Bone marrow (tissue), 2 donors: ENCODE data around the gene CHML.

ENCODE experiments used
- DNase-seq, 2 donors: peaks; one replicate each; lab custom pipeline; 2025; lab: John Stamatoyannopoulos, UW

The CHML gene

DNA sequence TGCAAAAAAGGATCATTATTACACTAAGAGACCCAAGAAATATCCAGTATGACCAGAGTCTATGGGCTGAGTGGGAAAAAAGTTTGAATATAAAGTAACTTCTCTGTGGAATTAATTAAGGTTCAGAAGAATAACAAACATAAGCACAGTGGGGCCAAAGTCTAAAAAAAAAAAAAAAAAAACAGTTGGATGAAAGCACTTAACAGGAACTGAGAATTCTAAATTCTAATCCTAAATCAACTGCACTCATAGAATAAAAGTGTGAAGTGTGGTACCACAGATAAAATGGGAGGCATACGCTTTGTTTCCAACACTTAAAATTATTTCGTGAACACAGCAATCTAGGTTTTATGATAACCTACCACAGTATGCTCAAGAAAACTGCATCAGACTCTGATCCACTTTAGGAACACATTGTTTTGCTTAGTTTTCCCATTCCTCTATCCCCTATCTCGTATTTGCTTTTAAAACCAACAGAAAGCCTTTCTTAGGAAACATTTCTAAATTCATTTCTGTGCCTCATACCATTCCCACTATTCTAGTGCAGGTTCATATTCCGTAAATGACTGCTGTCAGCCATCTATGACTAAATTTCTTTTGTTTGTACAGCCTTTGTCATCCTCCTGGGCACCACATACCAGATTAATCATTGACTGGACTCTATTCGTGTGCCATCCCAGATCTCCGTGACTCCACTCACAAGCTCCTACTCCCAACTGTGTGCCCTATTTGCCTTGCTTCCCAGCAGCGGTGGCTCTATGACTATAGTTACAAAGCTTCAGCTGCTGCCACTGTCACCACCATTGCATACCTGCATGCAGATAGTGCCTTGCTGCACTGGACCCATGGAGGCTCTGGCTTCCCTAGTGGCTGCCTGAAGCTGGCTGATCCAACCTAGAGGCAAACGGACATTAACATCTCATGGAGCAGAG is 24.9 kb downstream of the CHML start:
- DNase-seq: no peak

DNA sequence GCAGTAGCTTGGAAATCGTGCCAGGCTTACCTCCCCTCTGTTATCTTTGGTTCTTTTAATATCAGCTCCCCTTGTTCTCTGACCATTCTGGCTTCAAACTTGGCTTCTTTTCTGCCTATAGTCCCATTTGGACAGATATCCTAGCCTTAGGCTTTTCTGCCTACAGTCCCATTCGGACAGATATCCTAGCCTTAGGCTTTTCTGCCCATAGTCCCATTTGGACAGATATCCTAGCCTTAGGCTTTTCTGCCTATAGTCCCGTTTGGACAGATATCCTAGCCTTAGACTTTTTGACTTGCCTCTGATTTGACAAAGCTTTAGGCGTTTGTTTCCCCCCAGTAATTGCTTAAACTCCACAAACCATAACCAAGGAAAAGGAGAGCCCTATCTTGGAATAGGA is 25.6 kb downstream of the CHML start:
- no peak for DNase-seq

DNA sequence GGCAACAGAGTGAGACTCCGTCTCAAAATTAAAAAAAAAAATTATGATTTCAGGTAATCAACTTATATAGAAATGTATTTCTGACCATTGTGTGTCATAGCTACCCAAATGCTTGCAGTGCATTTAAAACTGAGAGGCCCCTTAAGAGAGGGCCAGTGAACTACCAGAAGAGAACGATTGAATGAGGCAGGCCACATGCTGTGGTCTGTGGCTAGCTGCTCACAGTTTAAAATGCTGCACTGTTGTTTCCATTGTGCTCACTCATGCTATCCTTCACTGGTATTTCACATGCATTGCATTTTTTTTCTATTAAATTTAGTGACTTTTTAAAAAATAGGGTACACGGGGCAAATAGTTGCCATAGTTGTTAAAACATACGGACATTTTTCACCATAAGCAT is 26.0 kb downstream of the CHML start:
- no peak for DNase-seq

DNA sequence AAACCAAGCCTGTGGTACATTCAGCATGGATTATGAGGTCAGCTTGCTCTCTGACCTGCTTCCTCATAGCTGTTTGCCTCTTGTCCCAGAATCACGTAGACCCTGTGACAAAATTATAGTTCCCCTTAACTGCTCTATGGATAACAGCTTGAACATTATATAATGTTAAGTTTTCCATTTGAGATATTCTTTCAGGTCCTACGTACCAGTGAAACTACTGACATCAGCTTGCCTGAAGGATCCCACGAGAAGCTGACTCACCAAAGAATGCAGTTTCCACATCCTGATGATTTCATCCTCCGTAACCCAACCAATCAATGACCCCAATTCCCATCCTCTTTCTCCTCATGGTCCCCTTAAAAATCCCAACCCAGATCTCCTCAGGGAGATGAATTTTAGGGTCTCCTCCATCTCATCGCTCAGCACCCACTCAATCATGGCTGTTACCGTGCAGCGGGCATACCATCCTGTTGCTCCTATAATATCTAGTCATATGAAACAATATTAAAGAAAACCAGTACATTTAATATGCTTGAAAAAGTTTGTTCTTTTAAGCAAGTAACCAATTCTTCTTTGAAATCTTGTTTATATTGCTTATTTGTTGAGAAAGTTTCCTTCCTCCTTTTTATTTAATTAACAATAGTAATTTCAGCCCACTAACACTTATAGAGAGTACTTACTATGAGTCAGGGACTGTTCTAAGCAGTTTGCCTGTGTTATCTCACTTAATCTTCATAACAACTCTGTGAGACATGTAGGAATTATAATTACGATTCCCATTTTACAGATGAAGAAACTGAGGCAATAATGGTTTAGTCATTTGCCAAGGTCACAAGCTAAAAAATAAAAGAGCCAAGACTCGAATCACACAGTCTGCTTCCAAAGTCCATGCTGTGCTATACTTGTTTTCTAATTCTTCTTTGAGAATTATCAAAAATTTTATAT is 27.4 kb downstream of the CHML start:
- peak in 1 of 2 donors; percentile 9 for DNase-seq

DNA sequence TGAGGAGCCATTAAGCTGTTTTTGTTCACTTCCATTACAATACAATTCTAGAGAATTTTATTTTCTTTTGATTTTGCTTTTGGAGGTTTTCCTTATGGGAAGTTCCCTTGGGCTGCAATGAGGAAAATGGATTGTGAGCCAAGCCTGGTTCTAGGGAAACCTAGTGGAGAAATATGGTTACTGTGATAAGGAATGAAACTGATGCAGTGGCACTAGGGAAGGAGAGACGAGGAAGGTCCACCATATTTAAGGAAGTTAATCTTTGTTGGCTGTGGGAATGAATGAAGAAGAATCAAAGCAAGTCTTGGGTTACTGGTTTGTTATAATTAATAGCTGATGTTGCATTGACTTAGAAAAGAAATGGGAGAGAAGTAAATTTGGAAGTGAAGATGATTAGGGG is 28.4 kb downstream of the CHML start:
- no peak for DNase-seq

DNA sequence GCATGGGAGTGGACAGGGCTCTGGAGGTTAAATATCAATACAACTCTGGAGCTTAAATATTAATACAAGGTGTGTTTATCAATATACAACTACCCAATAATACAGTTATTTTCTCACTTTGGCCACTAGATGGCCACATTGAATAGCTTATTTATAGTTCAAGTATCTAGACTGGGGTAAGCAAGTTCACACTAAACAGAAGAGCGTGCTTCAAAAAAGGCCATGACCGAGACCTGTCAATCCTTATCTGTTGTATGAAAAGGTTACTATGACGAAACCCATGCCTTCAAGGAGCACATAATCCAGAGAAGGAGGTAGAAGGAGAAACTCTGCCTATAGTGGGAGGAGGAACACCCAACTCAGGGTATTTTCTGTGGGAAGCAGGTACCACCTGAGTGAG is 29.1 kb downstream of the CHML start:
- DNase-seq: peak in 1 of 2 donors; percentile 32

DNA sequence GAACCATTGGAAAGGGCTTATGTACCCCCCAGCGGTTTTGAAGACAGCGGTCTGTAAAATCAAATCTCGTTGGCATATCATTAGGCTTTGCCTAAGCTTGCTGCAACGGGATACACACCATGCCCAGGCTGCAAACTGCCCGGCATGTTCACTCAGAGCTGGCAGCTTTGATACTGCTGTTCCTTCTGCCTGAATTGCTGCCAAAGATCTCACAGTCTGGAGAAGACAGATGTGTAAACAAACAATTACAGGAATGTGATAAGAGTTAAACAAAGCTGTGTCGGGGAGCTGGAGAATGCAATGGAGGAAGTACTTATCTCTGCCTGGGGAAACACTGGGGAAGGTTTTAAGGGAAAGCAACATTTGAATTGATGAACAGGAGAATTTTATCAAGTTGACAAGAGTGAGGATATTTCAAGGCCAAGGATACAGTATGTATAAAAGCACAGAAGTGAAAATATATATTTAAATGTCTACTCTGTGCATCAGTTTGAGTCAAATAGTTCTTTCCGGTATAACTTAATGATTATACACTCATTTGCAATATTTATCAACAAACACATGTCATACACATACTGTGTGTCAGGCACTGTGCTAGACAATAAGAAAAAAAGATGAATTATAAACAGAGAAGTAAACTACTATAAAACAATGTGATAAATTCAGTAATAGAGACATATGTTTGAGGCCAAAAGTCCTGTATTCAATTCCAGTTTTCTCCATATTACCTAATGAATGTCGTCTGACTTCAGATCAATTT is 29.9 kb downstream of the CHML start:
- DNase-seq: no peak

DNA sequence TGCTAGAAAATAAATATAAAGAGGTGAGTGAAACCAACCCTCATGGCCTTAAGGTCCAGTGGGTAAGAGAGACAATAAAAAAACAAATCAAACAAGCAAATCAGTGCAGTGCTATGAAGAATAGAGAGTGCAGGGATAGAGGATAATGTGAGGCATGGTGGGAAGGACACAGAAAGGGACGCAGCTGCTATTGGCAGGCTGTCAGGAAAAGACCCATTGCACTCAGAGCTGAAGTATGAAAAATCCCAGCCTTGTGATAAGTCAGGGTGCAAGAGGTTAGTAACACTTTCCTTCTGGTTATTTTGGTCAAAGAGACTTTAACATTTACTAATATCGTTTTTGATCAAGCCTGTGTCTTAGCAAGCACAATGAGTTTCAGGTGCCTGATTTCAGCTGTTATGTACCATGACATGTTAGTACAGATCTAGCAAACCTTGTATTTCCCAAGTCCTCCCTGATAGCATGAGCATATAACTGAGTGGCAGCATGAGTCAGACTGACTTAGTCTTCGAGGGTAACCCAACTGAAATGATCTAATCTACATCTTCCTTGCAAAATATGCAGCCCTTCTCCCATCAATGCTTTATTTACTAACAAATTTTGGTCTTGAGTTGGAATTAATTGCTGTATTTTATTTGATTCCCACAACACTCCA is 31.7 kb downstream of the CHML start:
- no peak for DNase-seq

DNA sequence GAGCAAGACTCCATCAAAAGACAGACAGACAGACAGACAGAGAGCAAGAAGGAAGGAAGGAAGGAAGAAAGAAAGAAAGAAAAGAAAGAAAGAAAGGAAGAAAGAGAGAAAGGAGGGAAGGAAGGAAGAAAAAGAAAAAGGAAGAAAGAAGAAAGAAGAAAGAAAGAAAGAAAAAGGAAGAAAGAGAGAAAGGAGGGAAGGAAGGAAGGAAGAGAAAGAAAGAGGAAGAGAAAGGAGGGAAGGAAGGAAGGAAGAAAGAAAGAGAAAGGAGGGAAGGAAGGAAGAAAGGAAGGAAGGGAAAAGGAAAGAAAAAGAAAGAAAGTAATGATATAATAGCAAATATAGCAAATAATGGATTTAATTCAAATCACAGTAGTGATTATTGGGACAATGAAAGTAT is 32.7 kb downstream of the CHML start:
- no peak for DNase-seq

DNA sequence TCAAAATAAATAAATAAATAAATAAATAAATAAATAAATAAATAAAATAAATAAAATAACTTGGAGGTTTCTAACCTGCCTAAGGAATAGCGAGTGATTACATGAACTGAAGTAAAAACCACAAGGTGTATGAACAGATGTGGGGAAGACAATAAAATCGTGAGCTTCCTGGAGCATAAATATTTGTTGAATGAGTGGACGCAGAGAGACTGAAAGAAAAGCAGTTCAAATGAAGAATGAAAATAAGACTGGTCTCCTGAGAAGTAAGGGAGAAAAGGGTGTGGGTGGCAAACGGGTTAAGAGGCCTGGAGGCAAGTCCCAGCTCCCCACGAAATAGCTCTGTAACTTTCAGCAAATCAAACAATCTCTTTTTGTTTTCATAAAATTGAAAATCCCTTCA is 33.6 kb downstream of the CHML start:
- no peak for DNase-seq

DNA sequence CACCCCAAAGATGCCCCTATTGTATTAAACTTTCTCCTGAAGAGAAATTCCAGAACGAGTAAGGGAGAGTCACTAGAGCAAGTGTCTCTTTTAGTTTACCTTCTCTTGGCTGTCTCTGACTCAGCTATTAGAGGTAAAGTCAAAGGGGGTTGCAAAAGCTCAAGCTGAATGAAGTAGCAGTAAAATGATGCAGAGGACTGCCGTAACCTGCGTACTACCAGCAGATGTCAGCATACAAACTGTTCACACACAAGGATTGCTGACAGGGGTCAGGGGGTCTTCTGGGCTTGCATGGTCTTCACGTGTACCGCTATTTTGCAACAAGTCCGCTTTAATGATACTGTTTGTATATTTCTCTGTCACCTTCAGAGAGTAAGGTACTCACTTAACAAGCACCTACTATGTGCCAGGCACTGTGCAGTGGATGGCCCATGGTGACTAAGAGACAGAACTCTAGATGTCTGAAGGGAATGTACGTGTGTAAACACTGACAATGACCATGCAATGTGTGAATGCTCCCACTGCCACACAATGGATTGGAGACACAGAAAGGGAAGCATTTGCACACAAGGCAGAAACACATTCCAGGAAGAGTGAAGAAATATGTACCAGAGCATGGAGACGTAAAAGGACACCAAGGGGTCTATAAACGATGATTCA is 34.9 kb downstream of the CHML start:
- DNase-seq: no peak

DNA sequence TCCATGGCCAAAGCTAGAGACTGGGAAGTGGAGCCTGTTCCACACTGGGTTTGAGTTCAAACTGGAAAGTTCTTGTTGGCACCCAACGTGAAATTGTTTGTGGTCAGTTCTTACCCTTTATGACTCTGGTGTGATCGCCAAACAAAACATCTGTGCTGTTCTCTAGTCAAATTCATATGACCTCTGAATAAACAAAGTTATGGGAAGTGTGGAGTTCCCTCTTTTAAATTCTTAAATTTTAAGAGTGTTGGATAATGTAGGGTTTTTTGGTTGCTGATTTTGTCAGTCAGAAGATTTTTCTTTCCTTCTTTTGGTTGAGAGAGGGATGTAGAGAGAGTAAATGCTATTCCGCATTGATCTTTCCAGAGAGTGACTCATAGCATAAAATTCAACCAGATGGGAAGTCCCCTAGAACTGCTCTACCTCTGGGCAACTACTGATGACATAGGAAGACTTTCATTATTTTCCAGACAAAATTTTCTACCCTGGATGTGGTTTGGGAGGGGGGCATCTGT is 36.4 kb downstream of the CHML start:
- DNase-seq: no peak

DNA sequence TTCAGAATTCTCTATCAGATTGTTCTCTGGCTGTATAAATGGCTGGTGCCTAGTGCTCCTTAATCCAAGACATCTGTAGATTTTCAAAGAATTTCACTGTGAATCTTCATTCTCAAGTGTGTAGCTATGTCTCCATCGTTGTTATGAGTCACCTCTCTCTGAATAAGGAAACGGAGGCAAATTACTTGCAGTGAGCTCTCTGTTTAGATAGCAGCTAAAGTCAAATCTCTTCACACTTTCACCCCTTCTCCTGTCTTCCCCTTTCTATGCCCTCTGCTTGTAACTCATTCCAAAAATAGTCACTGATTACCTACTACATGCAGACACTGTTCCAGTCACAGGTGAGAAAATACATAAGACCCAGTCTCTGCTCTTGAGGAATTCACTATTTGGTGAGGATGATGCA is 39.7 kb downstream of the CHML start:
- DNase-seq: no peak

DNA sequence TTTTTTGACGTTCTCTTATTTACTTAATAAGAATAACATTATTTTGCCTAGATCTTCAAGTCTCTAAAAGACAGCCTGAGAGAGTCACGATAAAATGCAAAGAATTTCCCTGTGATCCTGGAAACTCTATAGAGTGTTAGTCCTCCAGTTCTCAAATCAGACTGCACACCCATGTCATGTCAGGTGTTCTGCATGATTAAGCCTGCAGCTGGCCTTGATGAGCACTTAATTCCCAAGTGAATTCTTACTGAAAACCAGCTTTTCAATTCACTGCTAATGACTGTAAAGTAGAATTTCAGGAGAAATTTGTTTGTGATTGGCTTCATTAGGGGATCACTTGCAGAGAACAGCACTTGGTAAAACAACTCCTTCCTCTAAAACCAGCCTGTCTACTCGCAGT is 41.9 kb downstream of the CHML start:
- DNase-seq: no peak

DNA sequence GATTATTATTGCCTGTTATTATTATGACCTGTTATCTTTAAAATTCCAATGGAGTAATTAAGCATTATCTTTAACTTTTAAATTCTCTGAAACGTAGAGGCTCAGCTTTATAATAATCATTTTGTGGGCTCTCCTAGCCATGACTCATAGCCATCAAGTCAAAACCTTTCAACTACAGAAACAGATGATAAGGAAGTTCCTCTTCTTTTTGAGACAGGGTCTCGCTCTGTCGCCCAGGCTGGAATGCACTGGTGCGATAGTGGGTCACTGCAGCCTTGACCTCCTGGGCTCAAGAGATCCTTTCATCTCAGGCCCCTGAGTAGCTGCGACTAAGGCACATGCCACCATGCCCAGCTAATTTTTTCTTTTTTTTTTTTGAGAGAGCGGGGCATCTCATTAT is 43.5 kb downstream of the CHML start:
- no peak for DNase-seq

DNA sequence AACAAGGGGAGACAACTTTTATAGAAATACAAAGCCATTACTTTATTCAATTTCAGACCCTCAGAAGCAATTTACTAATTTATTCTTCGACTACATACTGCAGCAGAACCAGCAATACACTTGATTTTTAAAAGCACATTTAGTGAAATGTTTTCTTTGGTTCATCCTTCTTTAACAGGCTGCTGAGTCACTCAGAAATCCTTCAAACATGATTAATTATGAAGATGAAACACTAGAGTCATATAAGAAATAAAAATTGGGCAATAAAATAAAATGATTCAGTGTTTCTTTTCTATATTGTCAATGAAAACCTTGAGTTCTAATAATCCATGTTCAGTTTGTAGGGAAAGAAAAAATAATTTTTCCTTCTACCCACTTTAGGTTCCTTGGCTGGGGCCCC is 47.0 kb downstream of the CHML start:
- DNase-seq: no peak

DNA sequence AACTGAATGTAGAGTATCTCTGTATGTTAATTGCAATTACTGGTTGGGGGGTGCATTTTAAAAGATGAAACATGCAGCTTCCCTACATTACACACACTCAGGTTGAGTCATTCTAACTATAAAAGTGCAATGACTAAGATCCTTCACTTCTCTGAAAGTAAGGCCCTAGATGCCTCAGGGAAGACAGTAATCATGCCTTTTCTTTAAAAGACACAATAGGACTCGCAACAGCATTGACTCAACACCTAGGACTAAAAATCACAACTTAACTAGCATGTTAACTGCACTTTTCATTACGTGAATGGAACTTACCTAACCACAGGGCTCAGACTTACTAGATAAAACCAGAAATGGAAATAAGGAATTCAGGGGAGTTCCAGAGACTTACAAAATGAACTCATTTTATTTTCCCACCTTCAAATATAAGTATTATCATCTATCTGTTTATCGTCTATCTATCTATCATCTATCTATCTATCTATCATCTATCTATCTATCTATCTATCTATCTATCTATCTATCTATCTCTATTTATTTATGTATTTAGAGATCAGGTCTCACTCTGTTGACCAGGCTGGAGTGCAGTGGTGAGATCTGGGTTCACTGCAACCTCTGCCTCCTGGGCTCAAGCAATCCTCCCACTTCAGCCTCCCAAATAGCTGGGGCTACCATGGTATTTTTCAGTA is 47.8 kb downstream of the CHML start:
- DNase-seq: no peak

DNA sequence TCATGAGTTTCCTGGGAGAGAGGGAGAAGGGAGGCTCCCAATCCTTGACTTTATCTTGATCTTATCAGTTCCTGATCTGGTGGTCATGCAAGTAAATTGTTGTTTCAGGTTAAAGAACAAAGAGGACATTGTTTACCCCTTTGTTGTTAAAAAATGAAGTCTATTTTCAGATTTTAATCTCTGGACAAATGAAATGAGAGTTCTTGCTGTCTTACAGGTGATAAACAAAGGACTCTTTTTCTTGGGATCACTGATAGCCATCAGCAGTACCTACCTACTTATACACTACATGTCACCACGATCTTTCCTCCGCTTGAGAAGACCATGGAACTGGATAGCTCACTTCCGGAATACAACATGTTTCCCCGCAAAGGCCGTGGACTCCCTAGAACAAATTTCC is 48.4 kb downstream of the CHML start:
- DNase-seq: no peak

DNA sequence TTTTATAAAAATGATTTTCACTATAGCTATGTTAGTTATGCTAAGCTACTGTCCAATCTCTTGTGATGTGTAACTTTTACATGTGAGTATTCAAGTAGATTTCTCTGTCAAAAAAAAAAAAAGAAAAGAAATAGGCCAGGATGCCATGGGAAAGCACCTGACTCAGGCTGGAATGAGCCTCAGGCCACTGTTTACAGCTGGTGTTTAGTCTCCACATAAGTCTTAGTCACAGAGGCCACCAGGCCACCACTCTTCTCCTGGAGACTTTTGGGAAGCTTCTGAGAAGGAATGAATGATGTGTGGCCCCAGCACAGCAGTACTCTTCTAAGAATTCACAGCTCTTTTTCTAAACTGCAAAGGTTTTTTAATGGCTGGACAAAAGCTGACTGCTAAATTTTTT is 48.9 kb downstream of the CHML start:
- DNase-seq: no peak

DNA sequence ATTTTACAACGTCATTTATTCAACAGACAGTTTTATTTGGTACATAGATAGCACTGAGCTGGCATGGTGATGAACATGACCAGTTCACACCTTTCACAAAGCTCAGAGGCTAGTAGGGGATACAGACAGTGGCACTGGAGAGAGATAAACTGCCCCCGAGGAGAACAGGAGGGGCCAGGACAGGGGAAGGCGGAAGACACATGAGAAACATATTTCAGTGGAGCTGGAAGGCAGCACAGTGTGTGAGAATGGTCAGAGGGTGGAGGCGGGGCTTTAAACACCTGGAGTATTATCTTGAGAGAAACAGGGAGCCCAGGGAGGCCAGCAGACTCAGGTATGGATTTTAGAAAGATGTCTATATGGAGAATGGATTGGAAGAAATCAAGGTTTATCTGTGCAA is 49.5 kb downstream of the CHML start:
- DNase-seq: no peak
